GM19372 (cell line): ENCODE data around the gene NGLY1.

Experiments
- ATAC-seq: cut with Tn5 transposase; IDR thresholded peaks from one replicate; pipeline ENCODE4 v1.9.1; 2021; ENCODE audit warnings: mild to moderate bottlenecking, low read depth, moderate library complexity; ENCODE audit not compliant: unreplicated experiment

NGLY1 gene

DNA sequence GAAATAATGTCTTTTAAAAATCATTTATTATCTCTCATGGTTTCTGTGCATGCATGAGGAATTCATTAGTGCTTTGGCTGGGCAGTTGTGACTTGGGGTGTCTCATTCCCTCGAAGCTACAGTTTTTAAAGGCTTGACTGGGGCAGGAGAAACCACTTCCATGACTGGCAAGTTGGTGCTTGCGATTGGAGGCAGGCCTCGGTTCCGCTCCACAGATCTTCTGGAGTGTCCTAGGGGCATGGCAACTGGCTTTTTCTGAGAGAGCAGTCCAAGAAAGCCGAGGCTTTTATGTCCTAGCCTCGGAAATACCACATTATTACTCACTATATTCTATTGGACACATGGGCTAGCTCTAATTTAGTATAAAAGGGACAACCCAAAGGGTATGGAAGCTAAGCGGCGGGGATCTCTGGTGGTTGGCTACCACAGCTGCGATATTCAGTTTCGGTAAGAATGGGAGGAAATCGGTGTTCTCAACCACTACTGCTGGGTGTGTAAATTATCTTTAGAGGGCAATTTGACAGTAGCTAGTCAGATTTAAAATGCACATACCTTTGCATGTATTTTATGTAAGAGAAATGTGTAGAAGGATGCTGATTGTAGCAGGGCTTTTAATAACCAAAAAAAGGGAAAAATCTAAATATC lies 69.8 kb downstream of the NGLY1 start:
- ATAC-seq = no peak

DNA sequence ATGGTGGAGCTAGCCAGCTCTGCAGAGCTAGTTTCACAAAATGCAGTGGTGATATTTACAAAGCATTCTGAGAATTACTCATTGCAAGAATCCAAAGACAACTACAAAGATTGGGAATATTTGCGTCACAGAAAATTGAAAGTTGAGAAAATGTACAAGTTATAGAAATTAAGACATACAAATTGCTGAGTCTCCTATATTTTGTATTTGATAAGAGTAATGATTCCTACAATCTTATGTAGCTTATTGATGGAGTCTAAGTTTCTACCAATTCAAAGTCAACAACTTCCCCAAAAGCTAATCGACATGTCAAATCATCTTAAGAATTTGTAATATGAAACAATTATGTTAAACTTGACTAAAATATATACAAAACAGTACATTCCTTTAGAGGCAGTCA lies 72.2 kb downstream of the NGLY1 start:
- ATAC-seq = no peak

DNA sequence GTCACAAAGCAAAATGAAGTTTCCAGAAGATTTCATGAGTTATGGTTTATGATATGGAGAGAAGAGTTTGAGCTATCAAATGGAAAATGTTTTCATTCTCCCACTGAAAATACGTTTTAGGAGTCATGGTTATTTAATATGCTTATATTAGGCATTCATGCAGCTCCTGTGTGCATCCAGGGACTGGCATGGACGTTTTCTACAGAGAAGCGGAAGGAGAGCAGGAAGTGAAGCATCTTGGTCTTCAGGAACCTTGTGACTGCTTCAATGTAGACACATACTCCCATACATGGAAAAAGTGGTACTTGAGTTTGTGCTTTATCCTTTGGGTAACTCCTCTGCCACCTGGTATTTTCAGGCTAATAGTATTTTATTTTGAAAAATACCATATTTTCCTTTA lies 75.2 kb downstream of the NGLY1 start:
- no peak for ATAC-seq

DNA sequence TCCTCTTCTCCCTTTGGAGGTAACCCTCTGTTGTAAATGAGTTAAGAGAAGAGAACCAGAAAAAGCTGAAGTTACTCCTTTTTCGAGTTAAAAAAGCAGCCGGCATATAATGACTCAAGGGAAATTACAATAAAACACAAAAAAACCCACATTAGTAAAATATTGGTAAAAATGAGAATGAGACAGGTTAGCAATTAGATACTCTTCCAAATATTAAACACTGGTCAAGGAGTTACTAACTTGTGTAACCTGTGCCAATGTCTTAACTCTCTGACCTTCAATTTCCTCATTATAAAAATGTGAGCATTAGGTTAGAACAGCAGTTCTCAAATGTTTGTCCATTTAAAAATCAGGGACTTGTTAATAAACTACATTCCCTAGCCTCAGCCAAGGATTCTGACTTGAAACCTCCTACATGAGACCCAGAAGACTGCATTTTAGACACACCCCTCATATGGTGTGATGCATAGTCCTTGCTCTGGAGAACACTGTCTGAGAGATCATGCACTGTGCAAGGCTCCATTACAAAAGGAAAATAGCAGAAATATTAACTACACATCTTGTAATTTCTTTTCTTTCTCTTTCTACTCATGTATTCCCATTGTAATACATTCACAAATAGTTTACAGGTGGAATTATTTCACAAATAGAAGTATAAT lies 75.8 kb downstream of the NGLY1 start:
- peak; percentile 44 for ATAC-seq

DNA sequence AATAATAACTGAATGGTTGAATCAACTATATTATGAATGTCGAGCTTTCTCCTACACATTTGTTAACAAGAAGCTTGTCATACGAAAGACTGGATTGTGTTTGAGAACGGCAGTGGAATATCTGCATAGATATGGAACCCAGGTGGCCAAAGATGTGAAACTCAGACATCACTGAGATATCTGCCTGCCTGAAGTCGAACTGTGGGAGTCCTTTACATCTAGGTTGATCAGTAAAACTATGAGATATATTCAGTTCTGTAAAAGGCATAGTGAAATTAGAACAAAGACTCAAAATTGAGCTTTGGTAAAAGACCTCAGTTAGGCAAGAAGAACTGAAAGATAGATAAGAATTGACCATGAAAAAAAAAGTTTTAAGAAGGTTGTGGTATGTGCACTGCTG lies 77.0 kb downstream of the NGLY1 start:
- no peak for ATAC-seq

DNA sequence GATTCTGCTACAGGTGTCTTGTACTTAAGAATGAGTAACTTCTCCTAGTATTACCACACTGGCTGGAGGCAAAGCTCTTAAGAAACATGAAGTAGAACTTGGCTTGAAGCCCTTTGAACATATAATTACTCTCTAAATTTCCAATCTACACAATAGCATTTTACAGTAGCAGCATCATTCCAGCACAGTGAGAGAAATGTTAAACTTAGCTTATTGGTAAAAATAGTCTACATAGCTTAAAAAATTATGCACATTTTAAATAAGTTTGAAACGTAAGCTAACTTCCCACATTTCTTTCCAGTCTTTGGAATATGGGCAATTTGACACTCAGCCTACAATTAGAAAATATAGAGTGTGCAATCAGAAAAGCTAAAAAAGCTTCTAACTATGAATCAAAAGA lies 85.7 kb downstream of the NGLY1 start:
- ATAC-seq = no peak

DNA sequence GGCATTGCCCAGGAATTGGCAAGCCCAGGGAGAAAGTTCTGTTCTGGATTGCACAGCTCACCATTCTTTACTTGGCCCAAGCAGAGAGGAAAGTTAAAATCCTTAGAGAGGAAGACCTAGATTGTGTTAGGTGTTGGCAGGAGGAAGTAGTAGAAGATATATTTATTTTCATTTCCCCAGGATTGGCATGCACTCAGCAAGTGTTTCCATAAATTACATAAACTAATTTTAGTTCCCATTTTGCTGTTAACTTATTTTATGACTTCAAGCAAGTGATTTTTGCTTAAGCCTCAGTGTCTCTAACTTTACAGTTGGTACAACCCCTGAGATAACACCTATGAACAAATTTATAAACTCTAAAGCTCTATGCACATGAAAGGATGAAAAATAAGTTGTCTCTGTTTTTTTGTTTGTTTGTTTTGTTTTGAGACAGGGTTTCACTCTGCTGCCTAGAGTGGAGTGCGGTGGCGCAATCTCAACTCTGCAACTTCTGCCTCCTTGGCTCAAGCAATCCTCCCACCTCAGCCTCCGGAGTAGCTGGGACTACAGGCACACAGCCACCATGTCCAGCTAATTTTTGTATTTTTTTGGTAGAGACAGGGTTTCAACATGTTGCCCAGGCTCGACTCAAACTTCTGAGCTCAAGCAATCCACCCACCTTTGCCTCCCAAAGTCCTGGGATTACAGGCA lies 87.4 kb downstream of the NGLY1 start:
- ATAC-seq = no peak

DNA sequence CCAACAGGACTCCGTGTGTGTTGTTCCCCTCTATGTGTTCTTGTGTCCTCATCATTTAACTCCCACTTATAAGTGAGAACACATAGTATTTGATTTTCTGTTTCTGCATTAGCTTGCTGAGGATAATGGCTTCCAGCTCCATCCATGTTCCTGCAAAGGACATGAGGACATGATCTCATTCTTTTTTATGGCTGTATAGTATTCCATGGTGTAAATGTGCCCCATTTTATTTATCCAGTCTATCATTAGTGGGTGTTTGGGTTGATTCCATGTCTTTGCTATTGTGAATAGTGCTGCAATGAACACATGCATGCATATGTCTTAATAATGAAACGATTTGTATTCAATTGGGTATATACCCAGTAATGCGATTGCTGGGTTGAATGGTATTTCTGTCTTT lies 90.0 kb downstream of the NGLY1 start:
- ATAC-seq = no peak

DNA sequence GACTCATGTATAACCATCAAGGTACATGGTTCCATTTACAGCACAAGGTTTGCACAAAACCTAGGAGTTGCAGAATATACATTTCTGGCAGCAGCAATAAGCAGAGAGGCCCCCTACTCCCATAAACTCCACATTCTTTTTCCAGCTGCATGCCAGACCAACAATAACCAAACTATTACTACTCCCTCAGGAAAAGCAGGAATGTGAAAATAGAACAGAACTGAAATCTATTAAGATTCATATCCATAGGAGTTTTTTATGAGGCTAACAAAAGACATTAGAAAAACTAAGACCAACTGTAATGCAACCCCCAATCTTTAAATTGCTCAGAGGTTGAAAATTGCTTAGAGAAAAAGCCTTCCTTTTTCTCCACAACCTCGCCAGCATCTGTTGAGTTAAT lies 90.9 kb downstream of the NGLY1 start:
- ATAC-seq = no peak

DNA sequence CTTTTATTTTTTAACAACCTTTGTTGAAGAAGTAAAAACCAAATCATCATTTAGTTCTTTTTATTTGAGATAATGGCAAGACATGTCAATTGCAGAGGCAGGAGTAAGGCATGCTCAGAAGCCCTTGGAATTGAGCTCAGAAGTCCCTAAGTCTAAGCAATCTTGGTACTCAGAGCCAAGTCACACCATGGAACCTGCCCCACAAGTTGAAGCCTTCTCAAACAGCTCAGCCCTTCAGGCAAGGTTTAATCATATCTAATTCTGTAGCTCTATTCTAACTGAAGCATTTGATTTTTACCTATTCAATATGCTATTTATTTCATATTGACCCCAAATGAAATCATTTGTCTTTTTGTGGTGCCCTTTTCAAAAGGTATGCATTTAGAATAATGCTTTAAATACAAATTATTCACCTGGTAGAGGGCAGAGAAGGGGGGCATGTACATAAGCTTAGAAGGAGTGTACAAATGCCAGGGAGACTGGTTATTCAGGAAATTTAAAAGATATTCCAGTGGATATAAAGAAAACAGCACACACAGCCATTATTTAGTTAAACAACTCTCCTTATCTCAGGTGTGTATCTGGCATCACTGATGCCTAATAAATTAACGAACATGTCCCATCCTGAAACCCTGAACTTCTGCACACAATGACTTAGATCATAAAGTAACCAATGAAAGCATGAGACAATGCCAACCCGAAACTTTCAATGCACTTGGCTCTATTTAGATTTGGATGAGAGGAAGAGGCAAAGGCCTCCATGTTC lies 92.3 kb downstream of the NGLY1 start:
- ATAC-seq = no peak

DNA sequence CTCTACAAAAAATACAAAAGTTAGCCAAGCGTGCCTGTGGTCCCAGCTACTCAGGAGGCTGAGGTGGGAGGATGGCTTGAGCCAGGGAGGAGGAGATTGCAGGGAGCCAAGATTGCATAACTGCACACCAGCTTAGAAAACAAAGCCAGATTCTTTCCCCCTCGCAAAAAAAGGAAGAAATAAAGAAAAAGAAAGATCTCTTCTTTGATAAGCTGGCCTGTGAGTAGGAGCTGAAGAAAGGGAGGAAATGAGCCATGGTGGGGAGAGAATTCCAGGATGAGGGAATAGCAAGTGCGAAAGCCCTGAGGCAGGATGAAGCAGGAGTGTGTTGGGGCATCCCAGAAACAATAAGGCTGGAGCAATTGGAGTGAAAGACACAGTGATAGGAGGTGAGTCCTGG lies 94.0 kb downstream of the NGLY1 start:
- no peak for ATAC-seq

DNA sequence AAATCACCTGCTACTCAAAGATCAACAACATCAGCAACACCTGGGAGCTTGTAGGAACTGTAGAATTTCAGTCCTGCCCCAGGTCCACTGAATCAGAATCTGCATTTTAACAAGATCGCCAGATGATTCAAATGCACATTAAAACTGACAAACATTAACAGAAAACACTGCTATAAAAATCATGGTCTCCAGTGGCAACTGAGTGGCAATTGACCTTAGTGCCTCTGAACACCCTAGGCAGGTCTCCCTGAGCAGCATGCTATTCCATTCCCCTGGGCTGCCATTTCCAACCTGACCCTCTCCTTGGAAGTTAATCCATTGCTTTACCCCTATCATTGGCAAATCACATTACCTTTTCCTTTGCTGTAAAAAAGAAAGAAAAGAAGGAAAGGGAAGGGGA lies 95.5 kb downstream of the NGLY1 start:
- ATAC-seq = no peak

DNA sequence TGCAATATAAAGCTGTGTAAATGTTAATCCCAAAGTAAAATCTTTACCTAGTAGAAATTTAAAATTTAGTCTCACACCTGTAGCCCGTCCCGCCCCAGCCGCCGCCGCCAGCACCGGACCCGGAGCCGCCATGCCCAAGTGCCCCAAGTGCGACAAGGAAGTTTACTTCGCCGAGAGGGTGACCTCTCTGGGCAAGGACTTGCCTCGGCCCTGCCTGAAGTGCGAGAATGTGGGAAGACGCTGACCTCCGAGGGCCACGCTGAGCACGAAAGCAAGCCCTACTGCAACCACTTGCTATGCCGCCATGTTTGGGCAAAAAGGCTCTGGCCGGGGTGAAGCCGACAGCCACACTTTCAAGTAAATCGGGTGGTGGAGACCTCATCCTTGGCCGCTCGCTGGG lies 96.5 kb downstream of the NGLY1 start:
- no peak for ATAC-seq

DNA sequence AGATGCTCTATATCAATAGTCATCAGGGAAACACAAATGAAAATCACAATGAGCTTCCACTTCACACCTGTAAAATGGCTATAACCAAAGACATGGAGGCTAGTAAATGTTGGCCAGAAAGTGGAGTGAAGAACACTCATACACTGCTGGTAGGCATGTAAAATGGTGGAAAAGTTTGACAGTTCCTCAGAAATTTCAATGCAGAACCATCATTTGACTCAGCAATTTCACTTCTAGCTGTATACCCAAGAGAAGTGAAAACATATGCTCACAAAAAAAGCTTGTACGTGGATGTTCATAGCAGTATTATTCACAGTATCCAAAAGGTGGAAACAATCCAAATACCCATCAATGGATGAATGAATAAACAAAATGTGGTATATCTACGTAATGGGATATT lies 99.4 kb downstream of the NGLY1 start:
- no peak for ATAC-seq

DNA sequence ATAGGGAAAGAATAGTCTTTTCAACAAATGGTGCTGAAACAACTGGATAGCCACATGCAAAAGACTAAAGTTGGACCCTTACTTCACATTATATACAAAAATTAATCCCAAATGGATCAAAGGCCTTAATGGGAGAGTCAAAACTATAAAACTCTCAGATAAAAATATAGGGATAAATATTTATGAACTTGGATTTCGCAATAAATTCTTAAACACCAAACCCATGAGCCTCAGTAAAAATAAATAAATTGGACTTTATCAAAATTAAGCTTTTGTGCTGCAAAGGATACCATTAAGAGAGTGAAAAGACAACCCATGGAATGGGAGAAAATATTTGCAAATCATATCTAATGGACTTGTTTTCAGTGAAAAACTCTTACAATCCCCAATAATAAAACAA lies 99.8 kb downstream of the NGLY1 start:
- ATAC-seq = no peak

DNA sequence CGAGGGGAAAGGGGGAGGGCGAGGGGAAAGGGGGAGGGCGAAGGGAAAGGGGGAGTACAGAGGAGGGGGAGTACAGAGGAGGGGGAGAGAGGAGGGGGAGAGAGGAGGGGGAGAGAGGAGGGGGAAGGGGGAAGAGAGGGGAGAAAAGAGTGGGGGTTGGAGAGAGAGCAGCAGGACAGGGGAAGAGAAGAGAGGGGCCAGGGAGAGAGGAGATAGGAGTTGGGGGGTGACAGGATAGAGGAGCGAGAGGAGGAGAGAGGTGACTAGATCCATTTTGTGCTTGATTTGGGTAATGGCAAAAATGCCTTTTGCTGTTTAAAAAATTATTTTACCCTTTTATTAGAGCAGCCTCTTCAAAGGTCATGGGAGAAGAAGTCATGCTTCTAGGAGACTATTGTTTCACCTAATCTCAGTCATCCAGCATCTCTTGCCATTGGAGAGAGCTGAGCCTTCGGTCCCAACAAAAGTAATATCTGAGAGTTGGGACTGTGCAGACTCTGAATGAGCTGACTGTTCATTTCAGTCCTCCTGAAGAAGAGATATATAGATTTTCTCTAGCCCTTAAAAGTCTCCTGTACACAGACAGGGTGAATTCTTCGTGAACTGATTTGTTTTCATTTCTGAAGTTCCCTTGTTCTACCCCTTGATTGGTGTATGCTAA lies 103.5 kb downstream of the NGLY1 start:
- ATAC-seq = no peak

DNA sequence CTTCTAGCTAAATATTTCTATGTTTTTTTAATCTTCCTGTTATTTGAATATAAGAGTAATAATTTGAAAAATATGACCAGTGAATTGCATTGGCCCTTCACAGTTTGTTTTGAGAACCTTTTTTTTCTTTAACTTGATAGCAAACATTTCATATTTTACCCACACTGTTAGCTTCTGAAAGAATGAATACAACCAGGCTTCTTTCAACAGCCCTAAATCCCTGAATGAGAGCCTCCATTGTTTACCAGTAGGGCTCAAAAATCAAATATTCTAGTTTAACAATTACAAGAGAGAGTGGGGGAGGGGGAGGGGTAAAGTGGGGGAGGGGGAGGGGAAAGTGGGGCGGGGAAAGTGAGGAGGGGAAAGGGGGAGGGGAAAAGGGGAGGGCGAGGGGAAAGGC lies 104.1 kb downstream of the NGLY1 start:
- no peak for ATAC-seq

DNA sequence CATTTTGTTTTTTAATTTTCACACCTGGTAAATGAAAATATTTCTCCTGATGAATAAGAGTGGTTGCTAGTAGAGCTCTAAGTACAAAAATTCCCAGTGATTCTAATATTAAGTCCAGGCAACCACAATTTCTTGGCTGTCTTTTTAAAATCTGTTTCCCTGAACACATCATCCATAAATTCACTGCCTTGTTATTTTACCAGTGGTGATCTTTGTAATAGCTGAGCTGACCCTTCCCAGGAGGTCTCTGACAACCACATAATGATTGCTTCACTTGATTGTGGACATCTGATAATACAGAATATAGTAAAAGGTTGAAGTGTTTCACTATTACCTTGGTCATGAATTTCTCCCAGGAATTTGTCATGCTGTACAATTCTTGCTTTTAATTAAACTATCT lies 104.7 kb downstream of the NGLY1 start:
- ATAC-seq = no peak

DNA sequence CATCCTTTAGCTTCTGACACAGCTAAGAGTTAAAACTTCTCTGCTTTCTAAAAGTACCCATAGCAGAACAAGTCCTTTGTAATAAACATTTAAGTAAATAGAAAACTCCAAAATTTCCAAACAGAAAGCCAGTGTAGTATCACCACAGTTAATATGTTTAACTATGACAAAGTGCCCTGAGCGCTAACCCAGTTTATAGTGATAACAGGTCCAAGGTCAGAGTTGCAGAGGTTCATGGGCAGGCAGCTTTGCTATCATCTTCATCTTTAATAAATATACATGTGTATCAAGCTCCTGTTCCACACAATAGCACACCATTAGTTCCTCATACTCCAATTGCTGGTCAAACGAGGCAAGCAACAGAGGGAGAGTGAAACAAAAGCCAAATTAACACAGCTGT lies 106.1 kb downstream of the NGLY1 start:
- ATAC-seq = no peak

DNA sequence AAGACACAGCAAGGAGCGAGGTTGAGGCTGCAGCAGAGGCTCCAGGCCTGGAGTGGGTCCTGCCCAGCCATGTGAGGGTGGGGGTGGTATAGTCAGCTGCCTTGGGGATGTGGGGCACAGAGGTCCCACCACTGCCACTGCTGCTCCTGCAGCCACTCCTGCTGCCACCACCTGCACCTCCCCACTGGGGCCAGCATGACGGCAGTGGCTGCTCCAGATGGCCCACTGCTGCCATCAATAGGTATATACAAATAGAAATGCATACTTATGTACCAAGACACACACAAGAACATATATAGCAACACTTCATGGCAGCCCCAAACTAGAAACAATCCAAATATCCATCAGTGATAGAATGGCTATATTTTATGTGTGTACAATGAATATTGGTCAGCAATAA lies 108.6 kb downstream of the NGLY1 start:
- ATAC-seq = no peak

DNA sequence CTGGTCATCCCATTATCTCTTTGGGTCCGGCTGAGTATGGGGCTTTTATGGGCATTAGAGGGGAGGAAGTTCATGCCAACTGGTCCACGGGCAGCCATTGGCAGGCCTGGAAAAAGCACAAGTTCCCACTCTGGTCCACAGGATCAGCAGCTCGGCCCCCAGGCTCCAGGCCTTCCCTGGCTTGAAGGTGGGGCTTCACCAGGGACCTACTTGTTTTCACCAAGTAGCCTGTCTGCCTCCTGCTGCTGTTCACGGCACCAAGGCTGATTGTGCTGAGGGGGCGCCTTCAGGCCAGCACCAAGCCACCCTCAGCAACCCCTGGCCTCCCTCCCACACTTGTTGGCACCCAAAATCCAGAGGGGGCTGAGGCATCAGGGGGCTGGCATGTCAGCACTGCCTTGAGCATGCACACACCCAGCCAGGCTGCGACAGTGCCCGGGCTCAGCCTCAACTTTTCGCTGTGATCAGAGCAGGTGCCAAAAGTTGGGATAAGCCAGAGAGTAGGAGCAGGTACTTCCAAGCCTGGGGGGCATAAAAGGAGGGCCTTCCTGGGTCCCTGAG lies 109.4 kb downstream of the NGLY1 start:
- no peak for ATAC-seq
